Progenitor cell of endocrine pancreas (in vitro differentiated cells): Measurements from ENCODE around the gene AMZ1. TPM values are rescaled to one million over a fixed set of nuclear protein-coding genes. Genes with fewer than 3 reads are reported as not detected.

ENCODE experiments used
- DNase-seq: peaks from one replicate; pipeline ENCODE4 v3.0.0; 2021; ENCODE audit warnings: low spot score; ENCODE audit not compliant: unreplicated experiment
- H3K27ac Mint-ChIP-seq: 2 replicates; pipeline ENCODE4 v1.8.0; 2021; ENCODE audit warnings: mild to moderate bottlenecking, moderate library complexity, mixed read lengths
- H3K27me3 Mint-ChIP-seq: 2 replicates; pipeline ENCODE4 v1.8.0; 2021; ENCODE audit warnings: mixed read lengths
- H3K36me3 Mint-ChIP-seq: 2 replicates; pipeline ENCODE4 v1.8.0; 2022; ENCODE audit warnings: mixed read lengths; ENCODE audit not compliant: insufficient read depth
- H3K4me1 Mint-ChIP-seq: 2 replicates; pipeline ENCODE4 v1.8.0; 2021; ENCODE audit warnings: low read depth, mixed read lengths
- H3K4me3 Mint-ChIP-seq: 2 replicates; pipeline ENCODE4 v1.8.0; 2021; ENCODE audit warnings: low read depth, mild to moderate bottlenecking, moderate library complexity, mixed read lengths
- H3K9me3 Mint-ChIP-seq: 2 replicates; pipeline ENCODE4 v1.8.0; 2021; ENCODE audit warnings: low read depth, mixed read lengths
- total RNA-seq: library from RNA; stranded (reverse); gene quantifications from 2 replicates; pipeline ENCODE4 v1.2.1, GENCODE V29; 2021
- TF ChIP-seq, protein P1 (sequence below): fragments of 200-600 bp; sonication (generic); IDR thresholded peaks from one replicate; pipeline ENCODE4 v1.5.0; 2021; ENCODE audit warnings: antibody characterized with exemption, mild to moderate bottlenecking; ENCODE audit not compliant: unreplicated experiment

Gene AMZ1
- total RNA-seq, 1 donor from 2014 or later = 0.19 TPM

DNA sequence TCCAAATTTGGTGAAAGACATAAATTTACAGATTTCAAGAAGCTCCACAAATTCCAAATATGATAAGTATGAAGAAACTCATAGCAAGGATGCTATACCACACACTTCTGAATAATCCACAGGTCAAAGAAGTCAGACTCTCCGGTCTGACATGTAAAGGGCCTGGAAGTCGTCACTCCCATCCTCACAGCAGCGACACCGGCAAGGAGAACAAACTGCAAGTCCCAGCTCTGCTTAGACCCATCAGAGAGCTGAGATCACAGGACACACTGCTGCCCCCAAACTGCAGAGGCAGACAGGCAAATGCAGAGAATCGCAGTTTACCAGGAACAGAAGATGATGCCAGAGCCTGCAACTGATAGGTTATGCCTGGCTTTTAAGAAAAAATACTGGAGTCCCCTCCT is 62.0 kb downstream of the AMZ1 start:
- no peak for DNase-seq
- no peaks in the 10 kb centered on the region for H3K27me3 Mint-ChIP-seq
- H3K4me1 Mint-ChIP-seq = peaks cover 8% of the 10 kb centered on the region
- no peak overlapping the region for H3K27ac Mint-ChIP-seq
- H3K4me3 Mint-ChIP-seq = no peak overlapping the region
- TF ChIP-seq, protein P1, sequence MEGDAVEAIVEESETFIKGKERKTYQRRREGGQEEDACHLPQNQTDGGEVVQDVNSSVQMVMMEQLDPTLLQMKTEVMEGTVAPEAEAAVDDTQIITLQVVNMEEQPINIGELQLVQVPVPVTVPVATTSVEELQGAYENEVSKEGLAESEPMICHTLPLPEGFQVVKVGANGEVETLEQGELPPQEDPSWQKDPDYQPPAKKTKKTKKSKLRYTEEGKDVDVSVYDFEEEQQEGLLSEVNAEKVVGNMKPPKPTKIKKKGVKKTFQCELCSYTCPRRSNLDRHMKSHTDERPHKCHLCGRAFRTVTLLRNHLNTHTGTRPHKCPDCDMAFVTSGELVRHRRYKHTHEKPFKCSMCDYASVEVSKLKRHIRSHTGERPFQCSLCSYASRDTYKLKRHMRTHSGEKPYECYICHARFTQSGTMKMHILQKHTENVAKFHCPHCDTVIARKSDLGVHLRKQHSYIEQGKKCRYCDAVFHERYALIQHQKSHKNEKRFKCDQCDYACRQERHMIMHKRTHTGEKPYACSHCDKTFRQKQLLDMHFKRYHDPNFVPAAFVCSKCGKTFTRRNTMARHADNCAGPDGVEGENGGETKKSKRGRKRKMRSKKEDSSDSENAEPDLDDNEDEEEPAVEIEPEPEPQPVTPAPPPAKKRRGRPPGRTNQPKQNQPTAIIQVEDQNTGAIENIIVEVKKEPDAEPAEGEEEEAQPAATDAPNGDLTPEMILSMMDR = no peak
- H3K36me3 Mint-ChIP-seq = peaks cover 34% of the 10 kb centered on the region
- H3K9me3 Mint-ChIP-seq = peaks cover 23% of the 10 kb centered on the region

DNA sequence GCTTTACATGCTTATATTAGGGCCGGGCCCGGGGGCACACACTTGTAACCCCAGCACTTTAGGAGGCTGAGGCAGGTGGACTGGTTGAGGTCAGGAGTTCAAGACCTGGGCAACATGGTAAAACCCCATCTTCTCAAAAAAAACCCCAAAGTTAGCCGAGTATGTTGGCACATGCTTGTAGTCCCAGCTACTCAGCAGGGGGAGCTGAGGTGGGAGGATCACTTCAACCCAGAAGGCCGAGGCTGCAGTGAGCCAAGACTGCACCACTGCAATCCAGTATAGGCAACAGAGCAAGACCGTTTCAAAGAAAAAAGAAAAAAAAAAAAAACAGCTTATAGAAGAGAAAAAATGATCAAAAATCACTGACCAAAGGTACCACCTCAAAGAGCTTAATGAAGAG is 63.1 kb downstream of the AMZ1 start:
- H3K36me3 Mint-ChIP-seq = peaks cover 39% of the 10 kb centered on the region
- peaks cover 22% of the 10 kb centered on the region for H3K9me3 Mint-ChIP-seq
- no peak overlapping the region for H3K4me3 Mint-ChIP-seq
- no peak for DNase-seq
- TF ChIP-seq, protein P1 = no peak
- peaks cover 8% of the 10 kb centered on the region for H3K4me1 Mint-ChIP-seq
- H3K27me3 Mint-ChIP-seq = no peaks in the 10 kb centered on the region
- H3K27ac Mint-ChIP-seq = no peak overlapping the region

DNA sequence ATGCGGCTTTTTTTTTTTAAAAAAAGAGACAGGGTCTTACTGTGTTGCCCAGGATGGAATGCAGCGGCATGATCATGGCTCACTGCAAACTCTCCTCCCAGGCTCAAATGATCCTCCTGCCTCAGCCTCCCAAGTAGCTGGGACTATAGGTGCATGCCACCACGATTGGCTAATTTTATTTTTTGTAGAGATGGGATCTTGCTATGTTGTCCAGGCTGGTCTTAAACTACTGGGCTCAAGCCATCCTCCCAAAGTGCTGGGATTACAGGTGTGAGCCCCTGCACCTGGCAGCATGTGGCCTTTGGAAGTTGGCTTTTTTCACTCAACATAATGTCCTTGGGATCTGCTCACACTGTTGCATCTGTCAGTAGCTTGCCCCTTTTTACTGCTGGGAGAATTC is 65.1 kb downstream of the AMZ1 start:
- no peak for DNase-seq
- H3K4me3 Mint-ChIP-seq = no peak overlapping the region
- H3K36me3 Mint-ChIP-seq = peaks cover 41% of the 10 kb centered on the region
- H3K27ac Mint-ChIP-seq = no peak overlapping the region
- peaks cover 15% of the 10 kb centered on the region for H3K9me3 Mint-ChIP-seq
- TF ChIP-seq, protein P1 = no peak
- peaks cover 11% of the 10 kb centered on the region for H3K4me1 Mint-ChIP-seq
- no peaks in the 10 kb centered on the region for H3K27me3 Mint-ChIP-seq

DNA sequence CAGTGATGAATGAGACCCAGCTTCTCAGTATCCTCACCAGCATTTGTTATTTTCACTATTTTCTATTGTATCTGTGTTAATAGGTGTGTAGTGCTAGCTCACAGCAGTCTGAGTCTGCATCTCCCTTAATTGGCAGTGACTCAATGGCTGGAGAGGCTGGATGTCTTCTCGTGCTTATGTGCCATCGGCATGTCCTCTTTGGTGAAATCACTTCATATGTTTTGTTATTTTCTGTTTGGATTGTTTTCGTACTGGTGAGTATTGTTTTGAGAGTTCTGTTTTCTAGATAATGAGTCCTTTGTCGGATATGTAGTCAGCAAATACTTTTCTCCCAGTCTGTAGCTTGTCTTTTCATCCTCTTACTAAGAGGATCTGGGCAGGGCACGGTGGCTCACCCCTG is 66.1 kb downstream of the AMZ1 start:
- no peaks in the 10 kb centered on the region for H3K27me3 Mint-ChIP-seq
- TF ChIP-seq, protein P1 = no peak
- H3K9me3 Mint-ChIP-seq = peaks cover 15% of the 10 kb centered on the region
- DNase-seq = no peak
- peaks cover 11% of the 10 kb centered on the region for H3K4me1 Mint-ChIP-seq
- no peak overlapping the region for H3K4me3 Mint-ChIP-seq
- H3K36me3 Mint-ChIP-seq = peaks cover 41% of the 10 kb centered on the region
- H3K27ac Mint-ChIP-seq = no peak overlapping the region

DNA sequence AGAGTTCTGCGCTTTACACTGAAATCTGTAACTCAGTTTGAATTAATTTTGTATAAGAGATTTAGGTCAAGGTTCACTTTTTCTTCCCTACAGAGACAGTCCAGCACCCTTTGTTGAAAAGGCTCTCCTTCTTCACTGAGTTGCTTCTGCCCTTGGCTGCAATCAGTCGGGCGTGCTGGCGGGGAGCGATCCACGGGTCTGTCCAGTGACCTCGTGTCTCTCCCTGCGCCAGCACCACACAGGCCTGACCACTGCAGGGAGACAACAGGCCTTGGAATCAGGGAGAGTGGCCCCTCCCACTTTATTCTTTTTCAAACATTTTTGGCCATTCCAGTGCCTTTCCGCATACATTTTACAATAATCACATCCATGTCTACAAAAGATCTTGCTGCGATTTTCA is 66.9 kb downstream of the AMZ1 start:
- H3K27me3 Mint-ChIP-seq = no peaks in the 10 kb centered on the region
- peaks cover 12% of the 10 kb centered on the region for H3K4me1 Mint-ChIP-seq
- H3K27ac Mint-ChIP-seq = no peak overlapping the region
- H3K36me3 Mint-ChIP-seq = peaks cover 36% of the 10 kb centered on the region
- DNase-seq = no peak
- H3K9me3 Mint-ChIP-seq = peaks cover 11% of the 10 kb centered on the region
- TF ChIP-seq, protein P1 = no peak
- no peak overlapping the region for H3K4me3 Mint-ChIP-seq
